GM18907 (cell line): Measurements from ENCODE around the gene CAMK2G.
"Not testable (repeated sequence)": the region's sequence is repeated elsewhere in the genome, so short reads cannot be mapped to it uniquely, and the experiment has no call there.

ENCODE experiments used
- ATAC-seq: cut with Tn5 transposase; IDR thresholded peaks from one replicate; pipeline ENCODE4 v1.9.1; 2021; ENCODE audit warnings: mild to moderate bottlenecking, moderate library complexity; ENCODE audit not compliant: unreplicated experiment

Gene CAMK2G

DNA sequence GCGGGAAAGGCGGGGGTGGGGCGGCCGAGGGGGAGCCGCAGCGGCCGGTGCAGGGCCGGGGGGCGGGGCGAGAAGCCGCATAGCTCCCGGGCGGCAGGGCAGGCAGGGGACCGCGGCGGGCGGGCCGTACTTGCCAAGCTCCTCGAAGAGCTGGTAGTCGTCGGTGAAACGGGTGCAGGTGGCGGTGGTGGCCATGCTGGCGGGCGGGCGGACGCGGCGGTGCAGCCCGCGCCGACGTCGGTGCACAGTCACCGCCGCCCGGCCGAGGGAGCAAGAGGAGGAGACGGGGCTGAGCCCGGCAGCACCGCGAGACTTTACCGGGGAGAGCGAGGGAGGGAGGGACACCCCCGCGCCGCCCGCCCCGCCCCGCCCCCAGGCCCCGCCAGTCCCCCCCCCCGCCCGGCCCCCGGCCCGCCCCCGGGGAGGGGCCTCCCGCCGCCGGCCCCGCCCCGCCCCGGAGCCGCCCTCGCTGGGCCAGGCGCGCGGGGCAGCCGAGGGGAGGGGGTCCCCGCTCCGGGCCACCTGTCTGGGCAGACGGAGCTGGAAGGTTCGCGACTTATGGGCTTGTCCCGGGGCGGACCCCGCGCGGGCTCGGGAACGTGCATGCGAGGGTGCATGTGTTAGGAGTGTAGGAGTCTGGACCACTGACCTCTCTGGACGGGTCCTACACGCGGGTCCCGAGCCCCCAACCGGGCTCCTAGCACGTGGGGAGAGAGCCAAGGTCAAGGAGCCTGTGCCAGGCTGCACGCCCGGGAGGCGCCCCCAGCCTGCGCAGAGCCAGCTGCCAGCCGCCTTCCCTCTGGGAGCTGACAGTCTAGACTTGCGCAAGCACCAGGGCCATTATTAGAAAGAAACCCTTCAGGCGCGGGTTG, at the start of gene CAMK2G:
CAMK2G (minus strand) TSS at position 289 of the 872 bp plus-strand sequence; CDS start at position 195, 94 bp downstream.
- ATAC-seq = peak; percentile 85

DNA sequence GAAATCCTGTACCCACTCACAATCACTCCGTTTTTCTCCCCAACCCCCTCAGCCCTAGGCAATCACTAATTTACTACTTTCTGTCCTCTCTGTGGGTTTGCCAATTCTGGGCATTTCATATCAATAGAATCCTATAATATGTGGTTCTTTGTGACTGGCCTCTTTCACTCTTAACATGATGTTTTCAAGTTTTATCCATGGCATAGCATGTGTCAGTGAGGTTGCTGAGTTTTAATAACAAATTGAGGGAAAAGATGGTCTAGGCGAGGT, 48.4 kb upstream of the CAMK2G start:
- no peak for ATAC-seq

GRCh38 chr10:73922007-73922863, 47.9 kb upstream of the CAMK2G start:
- ATAC-seq = no peak

DNA sequence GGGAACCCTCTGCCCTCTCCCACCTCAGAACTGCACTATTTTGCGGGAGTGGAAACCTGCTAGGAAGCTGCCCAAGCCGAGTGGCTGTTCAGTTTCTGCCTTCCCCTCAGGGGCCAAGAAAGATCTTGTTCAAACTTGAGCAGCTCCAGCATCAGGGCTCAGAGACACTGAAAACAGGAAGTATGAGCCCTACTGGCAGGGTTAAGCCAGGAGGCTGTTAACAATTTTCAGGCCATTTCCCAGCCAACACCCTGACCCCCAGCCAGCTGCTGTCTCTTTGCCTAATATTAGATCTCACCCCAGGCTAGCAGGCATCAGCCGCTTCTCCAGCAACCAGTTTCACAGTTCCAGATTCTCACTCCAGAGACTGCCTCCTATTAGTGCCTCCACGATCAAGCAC, 45.7 kb upstream of the CAMK2G start:
- ATAC-seq = peak; percentile 57

DNA sequence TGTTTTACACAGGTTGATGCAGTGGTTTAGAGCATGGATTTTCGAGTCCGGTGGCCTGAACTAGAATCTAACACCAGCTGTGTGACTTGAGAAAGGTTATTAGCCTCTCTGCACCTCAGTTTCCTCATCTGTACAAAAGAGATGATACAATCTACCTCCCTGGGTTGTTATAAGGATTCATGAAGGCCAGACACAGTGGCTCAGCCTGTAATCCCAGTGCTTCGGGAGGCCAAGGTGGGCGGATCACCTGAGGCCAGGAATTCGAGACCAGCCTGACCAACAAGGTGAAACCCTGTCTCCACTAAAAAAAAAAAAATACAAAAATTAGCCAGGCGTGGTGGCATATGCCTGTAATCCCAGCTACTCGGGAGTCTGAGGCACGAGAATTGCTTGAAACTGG, 45.1 kb upstream of the CAMK2G start:
- ATAC-seq = not testable (repeated sequence)

DNA sequence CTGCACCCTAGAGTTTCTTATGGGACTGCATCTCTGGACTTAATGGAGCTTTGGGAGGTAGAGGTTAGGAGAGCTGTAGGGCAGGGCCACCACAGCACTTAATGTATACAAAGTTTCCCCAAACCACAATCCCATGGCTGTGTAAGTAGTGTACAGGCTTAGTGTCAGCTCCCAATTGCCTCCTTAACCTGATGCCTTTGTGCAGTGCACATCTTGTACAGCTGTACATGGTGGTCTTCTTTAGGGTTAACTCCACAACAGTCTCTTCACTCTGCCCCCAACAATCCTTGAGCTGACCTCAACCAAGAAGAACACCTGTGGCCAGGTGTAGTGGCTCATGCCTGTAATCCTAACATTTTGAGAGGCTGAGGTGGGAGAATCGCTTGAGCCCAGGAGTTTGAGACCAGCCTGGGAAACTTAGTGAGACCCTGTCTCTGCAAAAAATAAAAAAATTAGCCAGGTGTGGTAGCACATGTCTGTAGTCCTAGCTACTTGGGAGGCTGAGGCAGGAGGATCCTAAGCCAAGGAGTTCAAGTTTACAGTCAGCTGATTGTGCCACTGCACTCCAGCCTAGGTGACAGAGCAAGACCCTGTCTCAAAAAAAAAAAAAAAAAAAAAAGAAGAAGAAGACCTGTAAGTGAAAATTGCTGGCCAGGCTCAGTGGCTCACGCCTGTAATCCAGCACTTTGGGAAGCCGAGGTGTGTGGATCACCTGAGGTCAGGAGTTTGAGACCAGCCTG, 43.4 kb upstream of the CAMK2G start:
- no peak for ATAC-seq

DNA sequence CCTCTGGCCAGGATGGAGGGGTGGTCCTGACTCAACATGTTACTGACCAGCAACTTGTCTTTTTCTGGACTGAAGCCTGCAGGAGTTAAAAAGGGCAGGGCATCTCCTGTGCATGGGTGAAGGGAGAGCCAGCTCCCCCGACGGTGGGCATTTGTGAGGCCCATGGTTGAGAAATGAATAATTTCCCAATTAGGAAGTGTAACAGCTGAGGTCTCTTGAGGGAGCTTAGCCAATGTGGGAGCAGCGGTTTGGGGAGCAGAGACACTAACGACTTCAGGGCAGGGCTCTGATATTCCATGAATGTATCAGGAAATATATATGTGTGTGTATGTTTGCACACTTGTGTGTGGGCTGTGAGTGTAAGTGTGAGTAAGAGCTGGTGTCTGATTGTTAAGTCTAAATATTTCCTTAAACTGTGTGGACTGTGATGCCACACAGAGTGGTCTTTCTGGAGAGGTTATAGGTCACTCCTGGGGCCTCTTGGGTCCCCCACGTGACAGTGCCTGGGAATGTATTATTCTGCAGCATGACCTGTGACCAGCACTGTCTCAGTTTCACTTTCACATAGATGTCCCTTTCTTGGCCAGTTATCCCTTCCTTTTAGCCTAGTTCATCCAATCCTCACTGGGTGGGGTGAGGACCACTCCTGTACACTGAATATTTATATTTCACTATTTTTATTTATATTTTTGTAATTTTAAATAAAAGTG, 42.6 kb upstream of the CAMK2G start:
- no peak for ATAC-seq

DNA sequence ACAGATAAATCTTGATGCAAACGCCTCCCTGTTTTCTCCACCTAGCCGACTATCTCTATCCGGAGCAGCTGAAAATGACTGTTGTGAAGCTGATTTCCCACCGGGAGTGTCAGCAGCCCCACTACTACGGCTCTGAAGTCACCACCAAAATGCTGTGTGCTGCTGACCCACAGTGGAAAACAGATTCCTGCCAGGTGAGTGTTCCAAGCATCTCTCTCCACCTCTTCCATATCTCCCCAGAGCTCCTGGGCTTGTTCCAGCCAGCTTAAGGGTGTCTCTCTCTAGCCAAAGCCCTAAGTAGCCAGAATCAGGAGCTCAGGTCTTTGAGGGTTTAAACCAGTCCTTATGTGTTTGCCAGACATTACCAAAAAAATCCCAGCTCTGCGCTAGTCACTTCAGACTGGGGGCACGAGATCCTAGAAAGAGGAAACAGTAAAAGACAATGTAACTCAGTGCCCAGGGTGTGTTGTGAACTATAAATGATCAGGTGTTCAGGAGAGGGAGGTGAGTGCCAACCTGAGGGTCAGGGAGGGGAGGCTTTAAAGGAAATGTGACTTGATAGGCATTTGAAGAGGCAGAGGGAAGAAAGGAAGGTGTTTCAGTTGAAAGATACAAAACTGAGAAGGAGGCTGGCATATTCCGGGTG, 41.0 kb upstream of the CAMK2G start:
- no peak for ATAC-seq

- no peak for ATAC-seq
These were observed 39.7 kb upstream of the CAMK2G start for GRCh38 chr10:73914036-73914435.

GRCh38 chr10:73911553-73912004, 37.2 kb upstream of the CAMK2G start:
- no peak for ATAC-seq

DNA sequence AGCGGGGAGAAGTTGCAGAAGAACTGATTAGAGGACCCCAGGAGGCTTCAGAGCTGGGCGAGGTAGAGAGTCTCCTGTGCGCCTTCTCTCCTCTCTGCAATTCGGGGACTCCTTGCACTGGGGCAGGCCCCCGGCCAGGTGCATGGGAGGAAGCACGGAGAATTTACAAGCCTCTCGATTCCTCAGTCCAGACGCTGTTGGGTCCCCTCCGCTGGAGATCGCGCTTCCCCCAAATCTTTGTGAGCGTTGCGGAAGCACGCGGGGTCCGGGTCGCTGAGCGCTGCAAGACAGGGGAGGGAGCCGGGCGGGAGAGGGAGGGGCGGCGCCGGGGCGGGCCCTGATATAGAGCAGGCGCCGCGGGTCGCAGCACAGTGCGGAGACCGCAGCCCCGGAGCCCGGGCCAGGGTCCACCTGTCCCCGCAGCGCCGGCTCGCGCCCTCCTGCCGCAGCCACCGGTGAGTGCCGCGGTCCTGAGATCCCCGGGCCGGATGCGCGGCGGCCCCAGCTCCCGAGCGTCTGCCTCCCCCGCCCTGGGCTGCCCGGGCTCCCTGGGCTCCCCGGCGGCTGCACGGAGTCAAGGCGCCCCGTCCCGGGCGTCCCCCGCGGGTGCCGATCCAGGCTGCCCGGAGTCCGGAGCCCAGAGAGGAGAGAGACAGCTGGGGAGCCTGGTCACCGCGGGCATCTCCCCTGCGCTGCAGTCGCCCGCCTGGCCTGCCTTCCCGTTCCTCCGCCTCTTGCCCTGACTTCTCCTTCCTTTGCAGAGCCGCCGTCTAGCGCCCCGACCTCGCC, 36.6 kb upstream of the CAMK2G start, which contains the start of gene PLAU:
PLAU (plus strand) TSS at position 369 of the 789 bp plus-strand sequence. CDS start 424 bp downstream, outside the sequence.
- peak; percentile 35 for ATAC-seq

GRCh38 chr10:73910401-73910763, 36.0 kb upstream of the CAMK2G start:
- peak; percentile 24 for ATAC-seq

DNA sequence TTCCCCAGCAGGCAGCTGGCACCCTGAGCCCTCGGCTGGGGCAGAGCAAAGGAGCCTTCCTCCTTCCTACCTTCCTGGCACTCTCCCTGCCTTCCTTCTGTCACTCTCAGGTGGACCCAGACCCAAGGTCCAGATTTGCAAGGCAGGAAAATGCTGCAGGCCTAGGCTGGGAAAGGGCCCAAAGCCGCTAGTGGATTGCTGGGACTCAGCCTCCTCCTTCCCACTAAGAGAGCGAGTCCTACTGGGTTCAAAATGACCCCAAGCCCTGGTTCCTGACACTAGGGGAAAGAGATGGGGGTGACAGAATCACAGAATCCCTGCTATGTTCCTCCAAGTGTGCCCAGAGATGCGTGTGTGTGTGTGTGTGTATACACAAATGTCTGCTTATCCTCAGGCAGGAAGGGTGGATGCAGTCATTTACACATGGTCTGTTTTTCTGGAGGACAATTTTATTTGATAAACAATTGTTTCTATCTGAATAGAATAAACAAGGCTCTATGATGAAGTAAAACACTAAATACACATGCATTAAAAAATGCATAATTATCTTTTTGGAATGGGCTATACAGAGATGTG, 35.3 kb upstream of the CAMK2G start:
- ATAC-seq = no peak

GRCh38 chr10:73908853-73909539, 34.6 kb upstream of the CAMK2G start:
- peak; percentile 66 for ATAC-seq

- no peak for ATAC-seq
These were observed 33.6 kb upstream of the CAMK2G start for GRCh38 chr10:73907841-73908517.

- no peak for ATAC-seq
These were observed 32.4 kb upstream of the CAMK2G start for GRCh38 chr10:73906524-73907447.
